ENCODE measurements around the gene ME3. TPM values are rescaled to one million over a fixed set of nuclear protein-coding genes. Genes with fewer than 3 reads are reported as not detected.

ME3 gene
- total RNA-seq, 1 donor from 2014 or later, result 110 TPM

DNA sequence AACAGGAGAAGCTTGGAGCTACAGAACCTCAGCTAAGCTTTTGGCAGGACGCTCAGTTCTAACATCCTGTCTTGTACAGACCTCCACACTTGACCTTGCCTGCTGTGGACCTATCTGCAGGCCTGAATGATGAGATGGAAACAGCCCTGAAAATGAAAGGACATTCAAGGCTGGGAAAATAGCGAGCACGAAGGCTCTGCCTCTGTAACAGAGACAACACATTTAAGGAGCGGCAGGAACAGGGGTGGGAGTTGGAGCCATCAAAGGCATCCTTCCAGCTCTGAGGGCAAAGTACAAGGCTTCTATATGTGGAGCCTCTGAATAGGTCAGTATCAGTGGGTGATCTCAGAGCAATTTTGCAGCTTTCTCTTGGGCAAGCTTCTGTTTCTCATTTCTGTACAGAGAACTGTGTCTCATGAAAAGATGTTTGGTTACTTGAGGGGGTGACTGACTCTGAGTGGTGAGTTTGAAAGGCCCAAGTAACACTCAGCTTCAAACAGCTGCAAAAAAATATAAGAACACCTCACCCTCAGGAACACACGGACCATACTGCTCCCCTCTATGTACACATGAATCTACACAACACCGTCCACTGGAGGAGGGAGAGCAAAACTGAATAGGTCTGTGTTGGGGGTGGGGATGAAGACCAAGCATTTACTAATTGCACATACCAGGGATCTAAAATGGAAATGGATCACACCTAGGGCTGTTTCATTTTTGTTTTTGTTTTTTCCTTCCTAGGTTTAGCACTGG, 196.1 kb downstream of the ME3 start:
- FAIRE-seq (no peak), DNase-seq (ENCODE audit: low spot score in 2 of 2) (no peak)

DNA sequence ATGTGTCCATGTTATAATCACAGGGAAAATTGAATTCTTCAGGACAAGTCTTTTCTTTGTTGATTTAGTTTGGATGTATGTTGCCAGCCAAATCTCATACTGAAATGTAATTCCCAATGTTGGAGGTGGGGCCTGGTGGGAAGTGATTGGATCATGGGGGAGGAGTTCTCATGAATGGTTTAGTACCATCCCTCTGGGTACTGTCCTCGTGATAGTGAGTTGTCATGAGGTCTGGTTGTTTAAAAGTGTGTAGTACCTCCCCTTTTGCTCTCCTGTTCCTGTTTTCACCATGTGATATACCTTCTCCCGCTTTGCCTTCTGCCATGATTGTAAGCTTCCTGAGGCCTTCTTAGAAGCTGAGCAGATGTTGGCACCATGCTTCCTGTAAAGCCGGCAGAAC, 197.4 kb downstream of the ME3 start:
- DNase-seq (ENCODE audit: low spot score in 2 of 2) (no peak), FAIRE-seq (no peak)

DNA sequence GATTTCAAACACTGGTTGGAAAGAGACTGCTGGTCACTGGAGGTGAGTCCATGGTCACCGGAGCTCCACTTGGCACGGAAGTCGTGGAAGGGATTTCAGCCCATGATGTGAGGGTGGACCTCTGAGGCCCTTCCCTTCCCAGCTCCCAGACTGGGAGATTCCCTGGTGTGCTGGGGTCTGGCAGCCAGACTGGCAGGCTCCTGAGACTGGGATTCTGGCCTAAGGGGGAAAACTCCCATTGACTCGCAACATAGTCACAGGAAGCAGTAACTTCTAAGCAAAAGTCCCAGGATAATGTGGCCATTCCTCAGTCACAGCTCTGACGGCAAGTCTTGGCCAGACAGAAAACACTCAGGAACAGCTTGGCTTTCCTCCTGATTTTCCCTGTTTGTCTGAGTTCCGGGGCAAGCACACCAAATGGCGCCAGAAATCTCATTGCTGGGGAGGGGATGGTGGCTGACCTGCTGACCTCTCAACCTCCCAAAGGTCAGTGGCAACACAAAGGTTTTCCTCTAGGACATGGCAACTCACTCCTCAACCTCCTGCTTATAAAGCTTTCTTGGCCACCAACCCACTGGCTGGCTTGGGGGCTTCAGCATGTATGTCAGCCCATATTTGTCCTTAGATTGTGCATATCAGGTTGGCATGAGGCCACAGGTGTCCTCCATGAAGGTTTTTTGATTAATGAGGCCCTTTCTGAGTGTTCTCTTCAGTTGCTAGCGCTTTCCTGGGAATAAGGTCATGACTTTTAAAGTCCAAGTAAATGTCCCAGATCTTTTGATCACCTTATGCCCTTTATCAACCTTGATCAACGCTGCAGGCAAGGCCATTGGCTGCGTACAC, 198.2 kb downstream of the ME3 start:
- DNase-seq (ENCODE audit: low spot score in 2 of 2), result no peak
- FAIRE-seq, result no peak

DNA sequence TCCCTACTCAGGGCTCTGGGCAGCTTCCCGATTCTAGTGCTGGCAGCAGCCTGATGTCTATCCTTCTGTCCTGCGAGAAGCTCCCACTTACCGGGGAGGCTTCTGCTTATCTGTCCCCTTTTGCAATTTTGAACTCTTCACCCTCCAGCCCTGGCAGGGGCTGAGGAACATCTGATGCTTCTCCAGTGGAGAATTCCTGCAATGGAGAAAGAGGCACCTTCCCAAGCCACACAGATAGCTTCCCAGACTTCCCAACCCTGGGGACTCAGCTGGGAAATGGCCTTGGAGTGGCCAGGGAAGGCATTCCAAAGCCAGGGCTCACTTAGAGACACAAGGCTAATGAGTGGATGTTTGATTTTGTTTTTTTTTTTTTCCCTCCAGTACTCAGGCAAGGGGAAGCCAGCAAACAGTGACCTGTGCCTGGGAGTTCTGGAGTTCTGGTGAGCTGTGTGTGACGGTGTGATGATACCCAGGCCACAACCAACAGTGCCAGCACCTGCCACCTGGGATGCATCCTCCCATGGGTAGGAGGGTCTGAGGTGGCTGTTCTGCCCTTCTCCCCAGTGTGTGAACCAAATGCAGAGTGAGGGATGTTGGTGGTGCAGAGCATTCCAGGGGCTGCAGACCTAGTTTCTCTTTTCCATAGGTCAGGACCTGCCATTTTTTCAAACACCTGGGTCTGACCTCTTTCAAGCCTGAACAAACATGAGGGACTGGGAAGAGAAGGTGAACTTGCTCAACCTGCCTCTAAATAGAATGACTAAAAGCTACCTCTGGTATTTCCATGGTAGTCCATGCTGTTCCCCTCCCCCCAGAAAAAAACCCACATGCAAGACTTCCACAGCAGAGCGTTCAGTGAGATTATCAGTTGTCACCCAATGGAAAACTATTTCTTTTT, 202.7 kb downstream of the ME3 start:
- no peak for DNase-seq (ENCODE audit: low spot score in 2 of 2)
- FAIRE-seq, result no peak

DNA sequence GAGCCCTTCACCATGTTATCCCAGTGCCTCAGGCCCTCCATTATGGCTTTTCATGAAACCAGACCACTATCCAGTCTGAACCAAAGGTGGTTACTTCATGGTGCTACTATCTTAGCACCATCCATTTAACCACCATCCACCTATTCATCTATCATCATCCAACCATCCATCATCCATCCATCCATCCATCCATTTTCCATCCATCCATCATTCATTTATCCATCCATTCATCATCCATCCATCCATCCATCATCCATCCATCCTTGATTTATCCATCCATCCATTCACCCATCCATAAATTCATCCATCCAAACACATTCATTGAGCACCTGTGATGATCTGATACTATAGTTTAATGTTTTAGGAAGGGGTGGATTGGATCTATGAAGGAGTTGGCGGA, 204.2 kb downstream of the ME3 start:
- DNase-seq (ENCODE audit: low spot score in 2 of 2) (no peak), FAIRE-seq (no peak)

DNA sequence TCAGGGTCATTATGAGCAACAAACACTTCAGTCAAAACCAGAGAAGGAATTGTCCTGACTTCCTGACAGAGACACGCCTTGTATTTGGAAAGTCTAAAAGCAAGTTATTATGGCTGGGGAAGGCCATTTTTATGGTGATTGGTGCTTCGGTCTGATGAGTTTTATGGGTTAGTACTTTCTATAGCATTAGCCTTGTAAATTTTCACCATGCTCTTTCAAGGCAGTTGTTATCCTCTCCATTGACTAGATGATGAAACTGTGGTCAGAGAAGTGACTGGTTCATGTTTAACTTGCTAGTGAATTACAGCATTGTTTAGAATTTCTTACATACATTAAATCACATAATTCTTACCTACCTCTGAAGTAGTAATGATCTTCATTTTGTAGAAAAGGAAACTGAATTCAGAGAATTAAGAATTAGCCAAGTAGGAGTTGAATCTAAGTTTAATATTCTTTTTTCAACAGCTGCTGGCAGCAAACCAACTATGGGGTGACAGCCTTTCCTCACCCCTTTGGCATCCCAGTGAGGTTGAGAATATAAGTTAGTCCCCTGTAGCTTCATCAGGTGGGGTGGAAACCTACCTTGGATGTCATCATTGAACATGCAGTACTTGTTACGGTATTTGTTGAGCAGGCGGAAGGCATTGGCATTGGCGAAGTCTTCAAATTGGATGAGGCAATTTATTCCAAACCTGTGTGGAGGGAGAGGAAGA, 207.8 kb downstream of the ME3 start:
- no peak for FAIRE-seq

DNA sequence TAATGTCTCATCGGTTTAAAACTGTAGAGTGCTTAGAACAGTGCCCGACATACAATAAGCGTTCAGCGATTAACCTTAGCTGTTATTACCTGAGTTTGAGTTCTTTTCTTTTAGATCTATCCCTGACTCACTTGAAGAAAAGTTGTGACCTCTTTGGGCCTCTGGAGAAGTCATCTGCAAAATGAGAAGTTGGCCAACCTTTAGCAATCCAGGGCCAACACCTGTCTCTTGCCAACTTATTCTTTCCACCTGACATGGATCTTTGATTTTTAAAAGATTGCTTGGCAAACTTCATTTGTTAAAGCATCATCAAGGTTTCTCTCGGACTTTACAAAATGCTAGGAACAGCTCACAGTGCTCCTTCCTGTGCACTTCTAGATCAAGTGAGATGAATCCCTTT, 208.5 kb downstream of the ME3 start:
- DNase-seq (ENCODE audit: low spot score in 2 of 2) (no peak), FAIRE-seq (no peak)

More for the DNA sequence above, 207.8 kb downstream of the ME3 start:
- no peak for DNase-seq (ENCODE audit: low spot score in 2 of 2)

DNA sequence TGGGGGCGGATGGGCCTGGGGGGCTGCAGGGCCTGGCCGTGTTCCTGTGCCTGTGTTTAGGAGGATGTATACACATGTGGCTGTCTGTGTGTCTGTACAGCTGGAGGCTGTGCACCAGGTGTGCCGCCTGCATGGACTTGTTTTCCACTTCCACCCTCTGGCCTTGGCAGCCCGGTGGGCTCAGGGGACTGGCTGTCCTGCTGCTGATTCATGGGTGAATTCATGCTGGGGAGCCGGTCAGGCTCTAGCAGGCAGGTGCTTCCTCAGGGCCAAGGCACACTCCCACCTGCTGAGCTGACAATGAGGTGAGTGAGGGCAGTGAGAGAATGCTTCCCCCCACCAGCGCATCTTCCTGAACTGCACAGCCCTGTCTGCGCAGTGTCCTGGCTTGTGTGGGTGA, 209.3 kb downstream of the ME3 start:
- DNase-seq (ENCODE audit: low spot score in 2 of 2) (no peak), FAIRE-seq (no peak)

DNA sequence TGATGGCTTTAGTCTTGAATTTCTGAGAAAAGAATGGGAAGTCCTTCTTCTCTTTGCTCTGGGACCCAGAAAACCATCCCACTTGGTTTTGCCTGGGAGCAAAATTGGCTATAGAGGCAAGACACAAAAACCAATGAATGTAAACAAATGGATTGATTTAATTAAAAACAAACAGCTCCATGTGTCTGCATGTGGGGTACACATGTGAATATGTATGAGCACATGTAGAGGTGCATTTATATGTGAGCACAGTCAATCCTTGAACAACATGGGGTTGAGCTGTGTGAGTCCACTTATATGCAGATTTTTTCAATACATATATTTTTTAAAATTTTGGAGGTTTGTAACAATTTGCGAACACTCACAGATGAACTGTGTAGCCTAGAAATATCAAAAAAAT, 210.5 kb downstream of the ME3 start:
- FAIRE-seq (no peak), DNase-seq (ENCODE audit: low spot score in 2 of 2) (no peak)

DNA sequence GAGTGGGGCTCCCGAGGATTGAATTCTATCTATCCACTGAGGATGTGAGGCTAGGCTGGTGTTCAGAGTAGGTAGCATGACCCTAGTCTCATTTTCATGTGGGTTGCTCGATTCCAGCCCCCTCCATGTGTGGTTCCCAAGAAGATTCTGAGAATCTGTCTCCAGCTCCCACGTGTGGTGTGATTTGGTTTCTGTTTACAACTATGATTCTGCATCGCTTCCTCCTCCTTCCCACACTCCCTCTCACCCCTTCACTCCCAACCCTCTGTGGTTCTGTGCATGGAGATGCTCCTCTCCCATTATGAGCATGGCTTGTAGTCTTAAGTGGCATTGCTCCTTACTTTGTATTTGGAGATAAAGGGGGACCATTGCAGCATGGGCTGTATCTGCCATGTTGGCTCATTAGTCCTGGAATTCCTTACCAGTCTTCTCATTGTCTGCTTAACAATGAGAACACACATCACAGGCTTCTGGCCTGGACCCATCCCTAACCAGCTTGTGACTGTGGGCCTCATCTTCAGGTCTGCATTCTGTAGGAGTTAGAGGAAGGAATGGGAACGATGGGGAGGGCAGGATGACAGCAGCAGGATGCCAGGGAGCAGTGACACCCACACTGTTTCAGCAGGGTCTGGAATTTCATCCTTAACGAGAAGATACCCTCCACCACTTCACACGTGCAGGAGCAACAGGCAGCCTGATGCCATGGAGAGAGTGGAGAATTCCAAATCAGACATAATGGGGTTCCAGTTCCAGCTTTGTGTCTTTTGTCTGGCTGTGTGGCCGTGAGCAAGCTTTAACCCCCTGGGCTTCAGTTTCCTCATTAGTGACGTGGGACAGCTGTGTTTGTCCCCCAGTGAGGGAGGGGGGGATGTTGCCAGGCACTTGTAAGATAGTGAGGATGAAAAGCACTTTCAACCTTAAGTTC, 211.7 kb downstream of the ME3 start:
- DNase-seq (ENCODE audit: low spot score in 2 of 2), result no peak
- FAIRE-seq, result no peak

DNA sequence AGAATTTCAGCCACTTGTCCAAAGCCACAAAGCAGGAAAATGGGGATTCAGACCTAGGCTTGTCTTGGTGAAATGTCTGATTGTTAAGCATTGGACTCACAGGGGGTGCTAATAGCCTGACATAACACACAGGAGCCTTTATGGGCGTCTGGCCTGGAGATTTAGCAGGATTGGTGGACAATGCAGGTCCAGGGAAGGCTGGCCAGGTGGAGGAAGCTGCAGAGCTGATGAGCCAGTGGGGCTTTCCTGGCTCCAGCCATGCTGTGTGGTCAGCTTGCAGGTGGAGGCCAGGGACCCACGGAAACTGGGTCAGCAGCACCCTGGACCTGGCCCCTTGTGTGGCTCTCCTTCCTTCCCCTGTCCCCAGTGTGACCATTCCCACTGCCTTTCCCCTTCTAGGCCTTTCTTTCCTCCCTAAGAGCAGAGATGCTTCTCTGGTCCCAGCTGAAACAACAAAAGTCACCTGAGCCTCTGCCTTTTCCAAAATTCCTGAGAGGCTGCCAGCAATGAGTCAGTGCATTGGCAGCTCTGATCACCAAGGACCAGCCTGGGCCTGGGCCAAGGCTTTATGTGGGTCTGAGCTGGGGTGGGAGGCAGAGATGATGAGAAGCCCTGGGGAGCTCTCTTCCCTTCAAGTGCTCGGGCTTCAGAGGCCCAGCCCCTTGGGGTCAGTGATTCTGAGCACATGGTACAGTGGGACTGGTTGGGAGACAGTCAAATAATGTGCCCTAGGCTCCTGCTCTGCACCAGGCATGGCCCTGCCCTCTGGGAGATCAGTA, 212.5 kb downstream of the ME3 start:
- peak in 1 of 2 donors; percentile 38 for DNase-seq (ENCODE audit: low spot score in 2 of 2)
- FAIRE-seq, result no peak

DNA sequence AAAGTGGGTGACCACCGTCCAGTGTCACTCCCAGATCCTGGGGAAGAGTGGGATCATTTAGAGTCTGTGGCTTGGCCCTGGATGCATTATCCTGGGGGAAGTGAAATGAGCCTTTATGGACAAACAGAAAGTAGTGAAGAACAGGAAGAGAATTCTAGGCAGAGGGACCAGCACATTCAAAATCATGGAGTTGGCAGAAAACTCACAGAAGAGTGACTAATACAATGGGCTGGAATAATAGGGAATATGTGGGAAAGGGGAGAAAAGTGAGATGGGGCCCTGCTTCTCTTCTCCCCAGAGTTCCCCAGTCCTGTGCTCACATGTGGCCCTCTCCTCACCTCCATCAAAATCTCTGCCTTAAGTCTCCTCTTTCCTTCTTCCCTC, 213.4 kb downstream of the ME3 start:
- DNase-seq (ENCODE audit: low spot score in 2 of 2) (no peak), FAIRE-seq (no peak)

DNA sequence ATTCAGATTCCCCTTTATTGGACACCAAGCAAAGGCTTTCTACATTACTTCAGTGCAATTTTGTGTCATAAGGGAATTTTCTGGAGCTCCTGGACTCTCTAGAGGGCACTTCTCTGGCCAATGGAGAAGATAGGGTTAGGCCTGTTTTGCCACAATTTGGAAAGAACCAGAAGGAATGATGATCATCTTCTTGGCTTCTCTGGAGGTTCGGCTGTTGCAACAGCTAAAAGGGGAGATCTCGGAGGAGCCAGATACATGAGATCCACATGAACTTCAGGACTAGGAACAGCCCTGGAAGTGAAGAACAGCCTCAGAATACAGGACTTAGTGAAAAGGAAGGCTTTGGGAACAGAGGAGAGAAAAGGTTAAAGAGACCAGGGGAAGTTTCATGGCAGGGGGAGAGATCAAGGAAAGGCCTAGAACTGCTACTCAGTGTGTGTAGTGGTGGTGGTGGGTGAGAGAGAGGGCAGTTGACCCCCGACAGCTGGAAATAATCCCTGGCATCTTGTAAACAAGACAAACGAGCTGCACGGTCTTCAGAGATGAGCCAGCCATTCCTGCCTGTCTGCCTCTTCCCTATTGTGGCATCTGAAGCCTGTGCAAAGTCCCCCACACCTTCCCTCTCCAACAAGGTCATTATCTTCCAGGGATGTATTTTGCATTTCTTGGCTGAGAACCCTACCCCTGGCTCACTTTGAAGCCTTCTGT, 214.0 kb downstream of the ME3 start:
- no peak for DNase-seq (ENCODE audit: low spot score in 2 of 2)
- FAIRE-seq, result no peak

DNA sequence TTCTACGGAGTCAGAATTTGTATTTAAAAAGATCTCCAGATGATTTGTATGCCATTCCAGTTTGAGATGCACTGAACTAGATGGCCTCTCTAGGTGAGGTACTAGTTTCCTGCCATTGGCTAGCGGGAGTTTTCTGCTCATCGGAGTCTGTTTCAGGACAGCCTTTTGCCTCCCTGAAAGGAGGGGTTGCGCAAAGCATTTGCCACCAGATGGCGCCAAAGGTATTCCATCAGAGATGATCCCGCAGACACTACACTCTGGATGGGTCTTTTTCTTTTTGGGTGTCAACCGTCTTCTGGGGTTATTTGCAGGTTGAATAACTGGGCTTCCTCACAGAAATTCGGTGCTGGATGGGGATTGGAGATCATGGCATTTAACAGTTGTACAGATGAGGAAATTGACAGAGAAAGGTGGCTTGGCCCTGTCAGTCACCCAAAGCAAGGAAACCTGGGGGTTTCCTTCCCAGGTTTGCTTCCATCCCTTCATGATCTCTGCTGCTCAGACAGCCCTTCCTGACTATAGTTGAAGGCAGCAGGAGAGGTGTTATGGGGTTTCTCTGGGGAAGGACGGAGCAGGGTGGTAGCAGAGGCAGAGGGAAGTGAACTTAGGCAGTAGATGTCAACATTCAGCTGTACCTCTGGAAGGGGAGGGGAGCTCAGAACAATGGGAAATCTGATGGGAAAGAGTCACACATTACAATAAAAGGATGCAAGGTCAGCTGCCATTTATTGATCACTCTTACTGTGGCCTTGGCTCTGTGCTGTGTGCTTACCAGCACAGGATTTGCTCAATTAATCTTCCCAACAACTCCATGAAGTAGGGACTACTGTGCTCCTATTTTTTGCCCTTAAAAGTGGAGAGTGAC, 216.1 kb downstream of the ME3 start:
- FAIRE-seq (no peak), DNase-seq (ENCODE audit: low spot score in 2 of 2) (peak; percentile 33 to 61)

DNA sequence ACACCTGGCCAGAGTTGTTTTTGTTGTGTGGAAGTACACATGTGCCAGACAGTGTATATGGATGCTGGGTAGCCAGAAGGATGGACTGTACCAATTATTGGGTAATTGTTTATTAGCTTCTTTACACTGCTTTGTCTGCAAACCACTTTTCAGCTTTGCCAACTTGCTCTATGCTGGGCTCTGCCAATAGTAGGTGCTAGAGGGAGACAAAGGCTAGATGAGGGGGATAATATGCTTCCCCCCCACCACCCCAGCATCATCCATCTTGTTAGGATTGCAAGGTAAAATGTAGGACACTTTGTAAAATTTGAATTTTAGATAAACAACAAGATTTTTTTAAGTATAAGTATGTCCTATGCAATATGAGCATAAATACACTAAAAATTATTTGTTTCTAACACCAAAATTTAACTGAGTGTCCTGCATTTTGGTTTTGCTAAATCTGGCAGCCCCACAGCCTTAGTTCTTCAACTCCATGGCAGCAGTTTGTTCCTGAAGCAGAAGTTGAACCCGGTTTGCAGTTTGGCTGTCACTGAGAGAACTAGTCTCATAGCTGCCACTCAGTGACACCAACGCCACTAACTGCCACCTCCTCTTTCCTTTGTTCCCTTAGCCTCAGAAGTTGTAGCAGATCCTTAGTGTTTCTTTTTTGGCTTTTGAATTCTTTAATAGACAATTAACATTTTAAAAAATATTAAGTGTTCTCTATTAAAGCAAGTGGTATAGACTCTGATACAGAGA, 219.0 kb downstream of the ME3 start:
- no peak for FAIRE-seq
- no peak for DNase-seq (ENCODE audit: low spot score in 2 of 2)

DNA sequence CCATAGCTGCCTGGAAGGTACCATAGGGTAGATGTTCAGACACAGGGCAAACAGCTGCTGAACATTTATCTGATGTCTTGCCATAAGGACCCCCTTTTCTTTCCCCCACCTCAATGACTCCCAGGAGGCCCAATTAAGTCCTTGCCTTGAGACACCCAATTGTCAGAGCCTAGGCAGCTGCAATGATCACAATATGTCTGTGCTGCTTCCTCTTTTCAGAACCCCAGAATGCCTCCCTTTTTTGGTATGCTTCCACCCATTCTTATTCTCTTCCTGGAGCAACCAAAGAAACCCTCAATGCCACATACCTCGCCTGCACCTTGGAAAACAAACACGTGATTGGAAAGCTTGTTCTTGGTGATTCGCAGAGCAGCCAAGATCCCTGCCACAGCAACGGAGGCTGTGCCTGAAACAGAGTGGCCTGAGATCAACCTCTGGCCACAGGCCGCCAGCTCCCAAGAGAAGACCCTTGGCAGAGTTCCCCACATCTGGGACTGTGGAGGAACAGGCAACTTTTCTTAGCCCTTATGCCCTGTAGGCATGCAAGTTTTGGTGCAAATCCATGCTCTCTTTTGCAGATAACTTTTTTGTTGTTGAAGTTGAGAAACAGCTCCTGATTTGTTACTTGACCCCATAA, 222.3 kb downstream of the ME3 start:
- FAIRE-seq, result no peak

More for the DNA sequence above, 222.3 kb downstream of the ME3 start:
- DNase-seq (ENCODE audit: low spot score in 2 of 2), result no peak

Data from frontal cortex (tissue), 4 donors.